ENCODE measurements around the gene LYST. TPM values are rescaled to one million over a fixed set of nuclear protein-coding genes. Genes with fewer than 3 reads are reported as not detected.

Gene LYST
- total and polyA plus RNA-seq, 2 donors (not counting 1 experiment from before 2014, with no cell fraction given) = 7.5 to 50.2 TPM

DNA sequence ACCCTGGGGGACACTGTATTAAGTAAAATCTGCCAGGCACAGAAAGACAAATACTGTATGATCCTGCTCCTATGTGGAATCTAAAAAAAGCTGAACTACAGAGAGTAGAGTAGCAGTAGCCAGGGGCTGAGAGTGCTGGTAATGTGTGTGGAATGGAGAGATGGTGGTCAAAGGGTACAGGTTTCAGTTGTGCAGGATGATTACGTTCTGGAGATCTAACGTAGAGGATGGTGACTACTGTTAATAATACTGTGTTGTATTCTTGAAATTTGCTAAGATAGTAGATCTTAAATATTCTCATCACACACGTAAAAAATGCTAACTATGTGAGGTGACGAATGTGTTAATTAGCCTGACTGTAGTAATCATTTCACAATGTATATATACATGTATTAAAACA, 177.3 kb downstream of the LYST start:
- H3K27me3 ChIP-seq (ENCODE audit: control insufficient read depth, insufficient read depth, low read length) = no peaks in the 10 kb centered on the region
- H4K20me1 ChIP-seq (ENCODE audit: control insufficient read depth, extremely low read depth, insufficient read depth, low read length) = no peaks in the 10 kb centered on the region
- no peak overlapping the region for H3K27ac ChIP-seq (ENCODE audit: insufficient read depth, low read length)
- no peaks in the 10 kb centered on the region for H3K9me3 ChIP-seq (ENCODE audit: control insufficient read depth, insufficient read depth, low read depth, low read length)
- TF ChIP-seq, protein P1, sequence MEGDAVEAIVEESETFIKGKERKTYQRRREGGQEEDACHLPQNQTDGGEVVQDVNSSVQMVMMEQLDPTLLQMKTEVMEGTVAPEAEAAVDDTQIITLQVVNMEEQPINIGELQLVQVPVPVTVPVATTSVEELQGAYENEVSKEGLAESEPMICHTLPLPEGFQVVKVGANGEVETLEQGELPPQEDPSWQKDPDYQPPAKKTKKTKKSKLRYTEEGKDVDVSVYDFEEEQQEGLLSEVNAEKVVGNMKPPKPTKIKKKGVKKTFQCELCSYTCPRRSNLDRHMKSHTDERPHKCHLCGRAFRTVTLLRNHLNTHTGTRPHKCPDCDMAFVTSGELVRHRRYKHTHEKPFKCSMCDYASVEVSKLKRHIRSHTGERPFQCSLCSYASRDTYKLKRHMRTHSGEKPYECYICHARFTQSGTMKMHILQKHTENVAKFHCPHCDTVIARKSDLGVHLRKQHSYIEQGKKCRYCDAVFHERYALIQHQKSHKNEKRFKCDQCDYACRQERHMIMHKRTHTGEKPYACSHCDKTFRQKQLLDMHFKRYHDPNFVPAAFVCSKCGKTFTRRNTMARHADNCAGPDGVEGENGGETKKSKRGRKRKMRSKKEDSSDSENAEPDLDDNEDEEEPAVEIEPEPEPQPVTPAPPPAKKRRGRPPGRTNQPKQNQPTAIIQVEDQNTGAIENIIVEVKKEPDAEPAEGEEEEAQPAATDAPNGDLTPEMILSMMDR (conservative IDR thresholded peaks at IDR 0.05 in 1 of 2, IDR thresholded peaks at IDR 0.05 in 1 of 2; ENCODE audit: low read depth in 1 of 2, low read length in 2 of 2) = no peak
- no peak for TF ChIP-seq EZH2 (IDR thresholded peaks at IDR 0.05; ENCODE audit: low read length, missing control alignments)
- no peak for DNase-seq (ENCODE audit: low read depth in 2 of 2)
- H3K79me2 ChIP-seq (ENCODE audit: control insufficient read depth, insufficient read depth, low read length) = no peaks in the 10 kb centered on the region
- no peaks in the 10 kb centered on the region for H3K36me3 ChIP-seq (ENCODE audit: control insufficient read depth, insufficient read depth, low read length)
- H3K4me1 ChIP-seq (ENCODE audit: control insufficient read depth, extremely low read depth, insufficient read depth, low read length) = no peaks in the 10 kb centered on the region
- no peak overlapping the region for H3K9ac ChIP-seq (ENCODE audit: insufficient read depth, low read length)
- H3K4me2 ChIP-seq (ENCODE audit: extremely low read depth, insufficient read depth, low read length) = no peak overlapping the region
- H2AFZ ChIP-seq (ENCODE audit: low read length) = no peak overlapping the region
- no peak overlapping the region for H3K4me3 ChIP-seq (replicated peaks in 1 of 4; ENCODE audit: control extremely low read depth in 1 of 4, insufficient read depth in 1 of 4, low read depth in 3 of 4, low read length in 4 of 4)

- Histone ChIP-seq H3K36me3 (ENCODE audit: control insufficient read depth, insufficient read depth, low read length) (no peaks in the 10 kb centered on the region), H3K4me3 (replicated peaks in 1 of 4; ENCODE audit: control extremely low read depth in 1 of 4, insufficient read depth in 1 of 4, low read depth in 3 of 4, low read length in 4 of 4) (no peak overlapping the region), H3K27me3 (ENCODE audit: control insufficient read depth, insufficient read depth, low read length) (no peaks in the 10 kb centered on the region), H3K27ac (ENCODE audit: insufficient read depth, low read length) (no peak overlapping the region), H4K20me1 (ENCODE audit: control insufficient read depth, extremely low read depth, insufficient read depth, low read length) (no peaks in the 10 kb centered on the region), H2AFZ (ENCODE audit: low read length) (no peak overlapping the region), H3K9ac (ENCODE audit: insufficient read depth, low read length) (no peak overlapping the region), H3K79me2 (ENCODE audit: control insufficient read depth, insufficient read depth, low read length) (no peaks in the 10 kb centered on the region), H3K4me1 (ENCODE audit: control insufficient read depth, extremely low read depth, insufficient read depth, low read length) (no peaks in the 10 kb centered on the region), H3K9me3 (ENCODE audit: control insufficient read depth, insufficient read depth, low read depth, low read length) (no peaks in the 10 kb centered on the region), H3K4me2 (ENCODE audit: extremely low read depth, insufficient read depth, low read length) (no peak overlapping the region)
- peak in 1 of 2 donors; percentile 22 for DNase-seq (ENCODE audit: low read depth in 2 of 2)
- TF ChIP-seq, protein P1 (conservative IDR thresholded peaks at IDR 0.05 in 1 of 2, IDR thresholded peaks at IDR 0.05 in 1 of 2; ENCODE audit: low read depth in 1 of 2, low read length in 2 of 2) = no peak
- no peak for TF ChIP-seq EZH2 (IDR thresholded peaks at IDR 0.05; ENCODE audit: low read length, missing control alignments)
Measured at GRCh38 chr1:235688096-235688495, 178.6 kb downstream of the LYST start.

DNA sequence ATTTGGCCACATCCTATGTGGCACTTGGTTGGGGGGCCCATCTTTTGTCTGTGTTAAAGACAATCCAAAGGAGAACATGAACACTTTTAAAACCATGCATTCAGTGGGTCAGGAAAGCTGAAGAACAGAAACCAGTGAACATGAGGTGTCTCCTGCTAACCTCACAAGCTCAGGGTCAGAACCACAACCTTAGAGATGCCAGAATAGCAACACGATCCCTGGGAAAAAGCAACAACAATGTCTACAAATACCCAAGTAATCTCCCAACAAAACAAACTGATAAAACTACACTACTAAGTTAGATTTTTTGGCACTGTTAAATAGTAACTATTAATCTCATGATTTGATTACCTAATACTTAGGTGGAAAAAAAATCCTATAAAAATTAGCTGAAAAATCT, 183.1 kb downstream of the LYST start:
- DNase-seq (ENCODE audit: low read depth in 2 of 2) = no peak
- no peak overlapping the region for H3K4me3 ChIP-seq (replicated peaks in 1 of 4; ENCODE audit: control extremely low read depth in 1 of 4, insufficient read depth in 1 of 4, low read depth in 3 of 4, low read length in 4 of 4)
- no peak for TF ChIP-seq EZH2 (IDR thresholded peaks at IDR 0.05; ENCODE audit: low read length, missing control alignments)
- TF ChIP-seq, protein P1 (conservative IDR thresholded peaks at IDR 0.05 in 1 of 2, IDR thresholded peaks at IDR 0.05 in 1 of 2; ENCODE audit: low read depth in 1 of 2, low read length in 2 of 2) = no peak
- H2AFZ ChIP-seq (ENCODE audit: low read length) = no peak overlapping the region
- H3K36me3 ChIP-seq (ENCODE audit: control insufficient read depth, insufficient read depth, low read length) = no peaks in the 10 kb centered on the region
- H3K4me1 ChIP-seq (ENCODE audit: control insufficient read depth, extremely low read depth, insufficient read depth, low read length) = no peaks in the 10 kb centered on the region
- H4K20me1 ChIP-seq (ENCODE audit: control insufficient read depth, extremely low read depth, insufficient read depth, low read length) = no peaks in the 10 kb centered on the region
- no peak overlapping the region for H3K27ac ChIP-seq (ENCODE audit: insufficient read depth, low read length)
- H3K9ac ChIP-seq (ENCODE audit: insufficient read depth, low read length) = no peak overlapping the region
- H3K79me2 ChIP-seq (ENCODE audit: control insufficient read depth, insufficient read depth, low read length) = no peaks in the 10 kb centered on the region
- no peaks in the 10 kb centered on the region for H3K9me3 ChIP-seq (ENCODE audit: control insufficient read depth, insufficient read depth, low read depth, low read length)
- H3K27me3 ChIP-seq (ENCODE audit: control insufficient read depth, insufficient read depth, low read length) = no peaks in the 10 kb centered on the region
- no peak overlapping the region for H3K4me2 ChIP-seq (ENCODE audit: extremely low read depth, insufficient read depth, low read length)

Measured in fibroblast of lung (primary cell).